HepG2 (cell line): ENCODE results near the gene DNAJC7. TPM values are rescaled to one million over a fixed set of nuclear protein-coding genes. Genes with fewer than 3 reads are reported as not detected.

ENCODE experiments used
- ATAC-seq: fragments of 200-7000 bp; cut with Tn5 transposase; 3 replicates; pipeline ENCODE4 v1.9.1; 2020; ENCODE audit warnings: mild to moderate bottlenecking, moderate library complexity
- BruUV-seq: library from RNA; stranded (reverse); fragments of 400-500 nt; replicated peaks from 2 replicates; lab custom pipeline; 2021; lab: Mats Ljungman, UMichigan
- CTCF ChIA-PET: fragments of 300-600 bp; formaldehyde crosslinking; extraction: SDS; loops from one replicate; lab custom pipeline; 2021; ENCODE audit warnings: low total read pairs, inconsistent platforms, low intra/inter-chr PET ratio; lab: Yijun Ruan, JAX
- POLR2A ChIA-PET: fragments of 350-600 bp; sonication (Branson Sonifier 250); formaldehyde crosslinking; loops from one replicate; lab custom pipeline; 2020; ENCODE audit warnings: antibody characterized with exemption, inconsistent platforms; lab: Yijun Ruan, JAX
- DNase-seq: peaks from one replicate; pipeline ENCODE4 v3.0.0-alpha.2; 2015; ENCODE audit warnings: low spot score
- FAIRE-seq: peaks from 3 replicates; lab custom pipeline; 2011; peaks lifted over from hg19 to GRCh38; lab: Jason Lieb, UNC
- H2AFZ ChIP-seq: one replicate; pipeline ENCODE4 v1.6.1; 2011; ENCODE audit warnings: low read length, inconsistent platforms
- H3K27ac ChIP-seq: fragments of 300-600 bp; 3 replicates; pipeline ENCODE4 v1.8.0; 2011; ENCODE audit warnings: mixed run types, mild to moderate bottlenecking, mixed read lengths, low read length, inconsistent platforms; ENCODE audit not compliant: insufficient read depth; ENCODE audit errors: extremely low read length
- H3K27me3 ChIP-seq, 2 experiments: fragments of 200-600 bp in 1 of 2; 2 replicates in 1 of 2; 3 replicates in 1 of 2; pipeline versions ENCODE4 v1.6.0 to v1.8.0; 2011; ENCODE audit warnings: low read length in 2 of 2, mild to moderate bottlenecking in 2 of 2, moderate library complexity in 2 of 2, inconsistent platforms in 1 of 2; ENCODE audit not compliant: insufficient read depth in 2 of 2, control insufficient read depth in 1 of 2
- H3K36me3 ChIP-seq, 2 experiments: fragments of 200-600 bp in 1 of 2; replicated peaks in 1 of 2; 2 replicates in 1 of 2; 3 replicates in 1 of 2; pipeline versions ENCODE4 v1.5.1 to v1.8.0; 2011; ENCODE audit warnings: low read length in 2 of 2, inconsistent platforms in 1 of 2; ENCODE audit not compliant: insufficient read depth in 2 of 2, control insufficient read depth in 1 of 2
- H3K4me1 ChIP-seq: 2 replicates; pipeline ENCODE4 v1.5.1; 2012; ENCODE audit warnings: low read length, inconsistent platforms; ENCODE audit not compliant: insufficient read depth
- H3K4me2 ChIP-seq: 2 replicates; pipeline ENCODE4 v1.6.0; 2011; ENCODE audit warnings: low read depth, low read length, inconsistent platforms
- H3K4me3 ChIP-seq, 3 experiments: fragments of 200-600 bp in 1 of 3; sonication (generic), shearing (Covaris generic) in 1 of 3; replicated peaks in 1 of 3; 2 replicates each; pipeline ENCODE4 v1.5.1; 2011 to 2016; ENCODE audit warnings: low read length in 3 of 3, inconsistent platforms in 2 of 3, low read depth in 2 of 3, mild to moderate bottlenecking in 2 of 3, control low read depth in 1 of 3, mixed read lengths in 1 of 3; ENCODE audit not compliant: insufficient read depth in 1 of 3
- H3K79me2 ChIP-seq: one replicate; pipeline ENCODE4 v1.6.1; 2011; ENCODE audit warnings: low read length, inconsistent platforms; ENCODE audit not compliant: insufficient read depth
- H3K9ac ChIP-seq: 2 replicates; pipeline ENCODE4 v1.6.0; 2011; ENCODE audit warnings: mild to moderate bottlenecking, low read depth, low read length, inconsistent platforms; ENCODE audit not compliant: insufficient read depth
- H3K9me3 ChIP-seq: 2 replicates; pipeline ENCODE4 v1.5.1; 2012; ENCODE audit warnings: mild to moderate bottlenecking, low read length
- H4K20me1 ChIP-seq: 2 replicates; pipeline ENCODE4 v1.6.0; 2011; ENCODE audit warnings: inconsistent platforms, mild to moderate bottlenecking, low read length, moderate library complexity; ENCODE audit not compliant: insufficient read depth
- CCDC6 ChIP-seq: sonication (generic); formaldehyde crosslinking; IDR thresholded peaks from 2 replicates; pipeline ENCODE4 v1.8.1; 2022; ENCODE audit warnings: mild to moderate bottlenecking, missing genetic modification reagents, moderate library complexity
- ETV6 ChIP-seq: sonication (generic); formaldehyde crosslinking; conservative IDR thresholded peaks from 2 replicates; pipeline ENCODE4 v1.4.0; 2020; ENCODE audit warnings: missing genetic modification reagents
- HBP1 ChIP-seq: IDR thresholded peaks from 2 replicates; pipeline ENCODE4 v1.6.1; 2016; ENCODE audit warnings: low read depth, control low read depth
- KDM1A ChIP-seq: IDR thresholded peaks from 2 replicates; pipeline ENCODE4 v1.6.1; 2016; ENCODE audit warnings: missing compliant biosample characterization
- MLLT10 ChIP-seq: sonication (generic); formaldehyde crosslinking; IDR thresholded peaks from 2 replicates; pipeline ENCODE4 v1.4.0; 2020; ENCODE audit warnings: missing genetic modification reagents
- NFYC ChIP-seq: IDR thresholded peaks from 2 replicates; pipeline ENCODE4 v1.6.1; 2016; ENCODE audit warnings: missing genetic modification reagents, missing compliant biosample characterization
- PTBP1 ChIP-seq: fragments of 200-400 bp; formaldehyde crosslinking; IDR thresholded peaks from 2 replicates; pipeline ENCODE4 v1.6.1; 2018; ENCODE audit warnings: low read length, low read depth; ENCODE audit not compliant: poor library complexity, severe bottlenecking
- REXO4 ChIP-seq: sonication (generic); formaldehyde crosslinking; IDR thresholded peaks from 2 replicates; pipeline ENCODE4 v1.8.0; 2022; ENCODE audit warnings: missing genetic modification reagents, mild to moderate bottlenecking, borderline replicate concordance
- SALL2 ChIP-seq: sonication (generic); formaldehyde crosslinking; IDR thresholded peaks from 2 replicates; pipeline ENCODE4 v1.8.1; 2023; ENCODE audit warnings: mild to moderate bottlenecking, missing genetic modification reagents, inconsistent platforms
- TFE3 ChIP-seq: IDR thresholded peaks from 2 replicates; pipeline ENCODE4 v1.6.1; 2016
- ZNF614 ChIP-seq: IDR thresholded peaks from 2 replicates; pipeline ENCODE4 v1.6.1; 2018; ENCODE audit warnings: missing biosample characterization, missing genetic modification reagents, inconsistent platforms, borderline replicate concordance
- WGBS: methylation state at CpG from one replicate; pipeline ENCODE4 v1.1.6; 2017; ENCODE audit warnings: low lambda C conversion rate; 5-methylcytosine and 5-hydroxymethylcytosine counted together
- in situ Hi-C: cut with HindIII; loops from 2 replicates; pipeline ENCODE4 v1.10.0; 2017; ENCODE audit warnings: low pct_unique_long_range_greater_than_20kb; ENCODE audit not compliant: extremely low pct_ligation_motif_present
- intact Hi-C: fragments of 100-400 bp; cut with micrococcal nuclease; formaldehyde crosslinking; loops from one replicate; pipeline ENCODE4 v1.10.0; 2022; ENCODE audit not compliant: unreplicated experiment
- polyA plus RNA-seq, 8 experiments: library from polyadenylated mRNA; depleted of rRNA in 3 of 8; stranded (reverse) in 7 of 8; unstranded in 1 of 8; fragments of >200 nt; fragmentation: Illumina TruSeq in 4 of 8; extraction: Trizol in 4 of 8; gene quantifications; 2 replicates each; pipeline versions ENCODE4 v1.2.1 to v1.2.3, GENCODE V29; 2011 to 2016; ENCODE audit warnings: low read depth in 4 of 8, missing spikeins in 1 of 8, mixed read lengths in 1 of 8; ENCODE audit not compliant: insufficient read depth in 1 of 8
- total RNA-seq, 5 experiments: library from RNA; depleted of rRNA; stranded (reverse); fragments of >200 nt; fragmentation: Illumina TruSeq; extraction: Trizol; gene quantifications; 2 replicates each; pipeline ENCODE4 v1.2.3, GENCODE V29; 2016; ENCODE audit warnings: low read depth in 1 of 5

DNAJC7 gene
- total and polyA plus RNA-seq, 2 of the 13 experiments (the other 11 are each of a cell fraction or from before 2014, with no cell fraction given): 47.7 to 132 TPM

- H3K4me1 ChIP-seq: peaks cover 6% of the 10 kb centered on the region; the same call in 1 of the 2 replicates
- BruUV-seq: no TSS peak
- FAIRE-seq (no peak), ATAC-seq (no peak), DNase-seq (no peak)
- no peak overlapping the region for H3K9ac ChIP-seq
- ChIA-PET POLR2A (no interaction called here), CTCF (no interaction called here)
- TF ChIP-seq TFE3 (CRISPR knock-in tag): no peak
- no peak for TF ChIP-seq ETV6
- no peak for TF ChIP-seq SALL2 (CRISPR knock-in tag)
- no peak for TF ChIP-seq ZNF614 (CRISPR knock-in tag)
- TF ChIP-seq REXO4 (CRISPR knock-in tag): no peak
- no peak for TF ChIP-seq PTBP1
- no peak for TF ChIP-seq KDM1A (CRISPR knock-in tag)
- no peak for TF ChIP-seq CCDC6 (CRISPR knock-in tag)
- no peak for TF ChIP-seq NFYC (CRISPR knock-in tag)
- no peak for TF ChIP-seq MLLT10
- no peak for TF ChIP-seq HBP1 (CRISPR knock-in tag)
- no peaks in the 10 kb centered on the region for H3K36me3 ChIP-seq
- H4K20me1 ChIP-seq: no peaks in the 10 kb centered on the region
- no peaks in the 10 kb centered on the region for H3K9me3 ChIP-seq
- H2AFZ ChIP-seq: no peak overlapping the region
- peaks cover 0 to 3% of the 10 kb centered on the region in 2 experiments; a peak in 1 of 5 replicates for H3K27me3 ChIP-seq
- no peak overlapping the region for H3K27ac ChIP-seq
- intact Hi-C loops: no loop called here
- in situ Hi-C loops: loop anchor here (5.0 kb wide), 1 partner anchor 37 kb away; no protein-coding TSS in a partner anchor
- WGBS: 50% methylated on average over 2 of the region's 2 CpGs
- no peak overlapping the region for H3K4me3 ChIP-seq
- no peak overlapping the region for H3K4me2 ChIP-seq
- no peaks in the 10 kb centered on the region for H3K79me2 ChIP-seq
Measured at GRCh38 chr17:42065201-42065600, 48.0 kb upstream of the DNAJC7 start.
